Measurements from ENCODE around the gene TMEM120B.
"Not testable (repeated sequence)": the region's sequence is repeated elsewhere in the genome, so short reads cannot be mapped to it uniquely, and the experiment has no call there.

TMEM120B gene

DNA sequence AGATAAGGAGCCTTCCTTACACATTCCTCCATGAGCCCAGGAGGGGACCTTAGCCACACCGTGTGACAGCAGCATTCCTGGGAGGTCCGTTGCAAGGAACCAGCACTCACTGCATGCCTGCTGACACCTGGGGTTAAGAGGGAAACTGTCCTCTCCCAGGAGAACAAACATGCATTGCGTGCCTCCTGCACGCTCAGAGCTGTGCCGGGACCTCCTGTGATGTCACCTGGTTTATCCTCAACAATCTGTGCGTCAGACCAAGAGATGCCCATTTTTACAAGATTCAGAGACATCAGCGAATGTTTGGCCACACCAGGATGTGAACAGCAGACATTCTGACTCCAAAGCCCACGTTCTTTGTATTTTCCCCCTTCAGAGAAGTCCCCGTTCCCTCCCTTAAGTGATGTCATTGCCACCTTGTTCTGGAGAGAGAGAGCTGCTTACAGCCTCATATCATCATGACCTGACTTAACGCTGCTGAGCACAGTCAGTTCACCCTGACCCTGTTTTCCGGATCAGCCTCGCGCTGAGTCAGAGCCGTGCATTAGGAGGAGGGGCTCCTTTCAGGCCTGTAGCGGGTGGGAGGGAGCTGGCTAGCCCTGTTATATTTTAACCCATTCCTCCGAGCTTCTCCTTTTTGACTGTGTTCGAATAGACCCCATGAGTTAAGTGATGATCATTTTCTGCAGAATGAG lies 36.2 kb downstream of the TMEM120B start:
- DNase-seq: peak; percentile 44

DNA sequence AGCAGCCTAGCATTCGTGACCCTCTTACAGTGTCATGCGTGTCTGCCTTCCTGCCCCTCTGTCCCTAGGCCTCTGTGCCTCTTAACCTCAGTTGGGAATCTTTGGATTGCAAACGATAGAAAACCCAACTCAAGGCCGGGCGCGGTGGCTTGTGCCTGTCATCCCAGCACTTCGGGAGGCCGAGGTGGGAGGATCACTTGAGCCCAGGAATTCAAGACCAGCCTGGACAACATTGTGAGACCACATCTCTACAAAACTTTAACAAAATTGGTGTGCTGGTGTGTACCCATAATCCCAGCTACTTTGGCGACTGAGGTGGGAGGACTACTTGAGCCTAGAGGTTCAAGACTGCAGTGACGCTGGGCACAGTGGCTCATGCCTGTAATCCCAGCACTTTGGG lies 36.7 kb downstream of the TMEM120B start:
- no peak for DNase-seq

DNA sequence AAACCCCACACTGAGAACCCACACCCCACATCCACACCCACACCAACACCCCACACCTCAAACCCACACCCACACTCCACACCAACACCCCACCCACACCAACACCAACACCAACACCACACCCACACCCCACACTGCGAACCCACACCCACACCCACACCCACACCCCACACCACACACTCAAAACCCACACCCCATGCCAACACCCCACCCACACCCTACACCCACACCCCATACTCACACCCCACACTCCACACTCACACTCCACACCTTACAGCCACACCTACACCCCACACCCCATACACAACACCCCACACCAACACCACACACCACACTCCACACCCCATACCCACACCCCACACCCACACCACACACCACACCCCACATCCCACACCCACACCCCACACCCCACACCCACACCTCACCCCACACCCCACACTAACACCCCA lies 38.0 kb downstream of the TMEM120B start:
- DNase-seq: no peak

DNA sequence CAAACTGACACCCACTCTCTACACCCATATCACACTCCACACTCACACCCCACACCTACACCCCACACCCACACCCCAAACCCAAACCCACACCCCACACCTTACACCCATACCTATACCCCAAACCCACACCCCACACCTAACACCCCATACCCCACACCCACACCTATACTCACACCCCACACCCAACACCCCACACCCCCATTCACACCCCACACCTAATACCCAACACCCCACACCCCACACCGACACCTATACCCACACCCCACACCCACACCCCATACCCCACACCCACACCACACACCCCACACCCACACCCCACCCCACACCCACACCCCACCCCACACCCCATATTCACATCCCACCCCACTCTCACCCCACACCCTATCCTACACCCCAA lies 38.5 kb downstream of the TMEM120B start:
- DNase-seq: no peak

DNA sequence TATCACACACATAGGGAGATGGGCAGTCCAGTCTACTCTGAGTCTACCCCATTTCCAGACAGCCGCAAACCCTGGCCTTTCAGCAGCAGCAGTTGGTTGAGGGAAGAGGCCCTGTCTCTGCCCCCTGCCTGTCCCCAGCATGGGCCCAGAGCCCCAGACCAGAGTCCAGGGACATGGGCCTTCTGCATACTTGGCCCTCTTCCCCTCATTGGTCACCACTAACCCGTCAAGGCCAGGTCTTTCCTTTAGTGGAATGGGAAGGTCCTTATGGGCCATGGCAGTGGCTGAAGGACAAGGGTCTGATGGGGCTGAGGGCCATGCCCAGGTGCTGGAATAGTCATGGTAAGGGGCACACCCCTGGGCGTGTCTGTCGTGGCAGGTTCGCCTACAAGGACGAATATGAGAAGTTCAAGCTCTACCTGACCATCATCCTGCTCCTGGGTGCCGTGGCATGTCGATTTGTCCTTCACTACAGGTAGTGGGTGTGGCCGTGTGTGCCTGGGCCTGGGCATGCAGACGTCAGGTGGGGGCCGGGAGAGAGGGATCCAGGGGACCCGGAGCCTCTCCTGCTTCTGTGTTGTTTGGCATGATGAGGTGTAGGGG lies 39.3 kb downstream of the TMEM120B start:
- no peak for DNase-seq

DNA sequence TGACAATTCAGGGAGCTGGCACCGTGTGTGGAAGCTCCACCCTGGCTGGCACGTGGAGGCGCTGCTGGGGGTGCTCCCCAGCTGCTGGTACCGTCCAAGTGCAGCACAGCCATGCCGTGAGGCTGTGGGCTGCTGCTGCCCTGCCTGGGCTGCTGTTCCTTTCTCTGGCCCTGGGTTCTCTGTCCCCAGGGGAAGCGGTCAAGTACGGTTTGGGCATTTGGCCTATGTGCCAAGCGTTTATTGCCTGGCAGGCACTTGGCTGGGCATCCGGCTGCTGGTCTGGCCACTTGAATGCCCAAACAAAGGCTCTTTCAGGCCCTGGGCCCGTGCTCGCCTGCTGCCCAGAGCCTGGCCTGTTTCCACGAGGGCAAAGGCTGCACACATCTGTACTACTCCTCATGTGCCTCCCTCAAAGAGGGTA lies 41.3 kb downstream of the TMEM120B start:
- no peak for DNase-seq

DNA sequence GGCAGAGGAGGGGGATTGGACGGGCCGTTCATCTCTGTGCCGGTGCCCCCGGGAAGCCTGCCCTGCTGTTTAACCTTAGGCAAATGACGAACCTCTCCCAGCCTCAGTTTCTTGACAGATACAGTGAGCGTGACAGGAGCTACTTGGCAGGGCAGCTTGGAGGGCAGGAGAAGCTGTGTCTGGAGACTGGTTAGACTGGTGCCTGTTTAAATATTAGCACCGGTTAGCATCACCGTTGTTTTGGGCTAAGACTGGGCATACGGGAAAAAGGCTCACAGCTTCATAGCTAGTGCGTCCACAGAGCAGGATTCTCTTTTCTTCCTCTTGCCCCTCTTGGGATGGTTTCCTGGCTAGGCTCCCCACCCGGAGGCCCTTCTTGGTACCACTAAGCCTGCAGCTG lies 42.3 kb downstream of the TMEM120B start:
- DNase-seq: no peak

DNA sequence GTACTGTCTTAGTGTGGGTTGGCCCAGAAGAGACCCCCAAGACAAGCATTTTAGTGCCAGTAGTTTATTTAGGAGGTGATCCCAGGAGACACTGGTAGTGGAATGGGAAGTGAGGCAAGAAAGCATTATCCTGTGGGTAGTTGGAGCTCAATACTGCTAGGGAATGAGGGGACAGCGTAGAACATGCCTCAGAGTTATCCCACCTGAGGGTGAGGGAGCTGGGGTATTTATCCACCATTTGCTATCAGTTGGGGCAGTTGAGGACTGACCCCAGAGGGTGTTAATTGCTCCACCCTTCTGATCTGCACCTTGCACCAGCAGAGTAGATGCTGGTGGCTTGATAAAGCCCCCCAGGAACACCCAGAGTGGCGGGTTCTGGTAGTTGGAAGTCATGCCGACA lies 43.0 kb downstream of the TMEM120B start:
- no peak for DNase-seq

DNA sequence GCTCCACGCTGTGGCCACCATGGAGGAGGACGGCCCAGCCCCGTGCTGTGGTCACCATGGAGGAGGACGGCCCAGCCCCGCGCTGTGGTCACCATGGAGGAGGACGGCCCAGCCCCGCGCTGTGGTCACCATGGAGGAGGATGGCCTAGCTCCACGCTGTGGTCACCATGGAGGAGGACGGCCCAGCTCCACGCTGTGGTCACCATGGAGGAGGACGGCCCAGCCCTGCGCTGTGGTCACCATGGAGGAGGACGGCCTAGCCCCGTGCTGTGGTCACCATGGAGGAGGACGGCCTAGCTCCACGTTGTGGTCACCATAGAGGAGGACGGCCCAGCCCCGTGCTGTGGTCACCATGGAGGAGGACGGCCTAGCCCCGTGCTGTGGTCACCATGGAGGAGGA lies 46.0 kb downstream of the TMEM120B start:
- DNase-seq: not testable (repeated sequence)

DNA sequence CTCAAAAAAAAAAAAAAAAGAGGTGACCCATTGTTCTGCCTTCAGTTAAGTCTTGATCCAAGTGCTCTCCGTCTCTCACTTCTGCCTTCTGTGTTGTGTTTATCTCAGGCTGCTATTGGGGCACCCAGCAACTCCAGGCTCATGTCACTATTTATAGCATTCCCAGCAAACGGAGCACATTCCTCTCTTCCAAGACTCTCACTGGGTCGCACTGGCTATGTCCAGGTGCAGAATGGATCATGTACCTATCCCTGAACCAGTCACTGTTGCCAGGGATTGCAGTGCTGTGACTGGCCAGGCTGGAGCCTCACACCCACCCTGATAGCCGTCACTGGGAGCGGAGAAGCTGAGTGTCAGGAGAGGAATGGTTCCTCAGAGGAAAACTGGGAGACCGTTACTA lies 49.7 kb downstream of the TMEM120B start:
- no peak for DNase-seq

DNA sequence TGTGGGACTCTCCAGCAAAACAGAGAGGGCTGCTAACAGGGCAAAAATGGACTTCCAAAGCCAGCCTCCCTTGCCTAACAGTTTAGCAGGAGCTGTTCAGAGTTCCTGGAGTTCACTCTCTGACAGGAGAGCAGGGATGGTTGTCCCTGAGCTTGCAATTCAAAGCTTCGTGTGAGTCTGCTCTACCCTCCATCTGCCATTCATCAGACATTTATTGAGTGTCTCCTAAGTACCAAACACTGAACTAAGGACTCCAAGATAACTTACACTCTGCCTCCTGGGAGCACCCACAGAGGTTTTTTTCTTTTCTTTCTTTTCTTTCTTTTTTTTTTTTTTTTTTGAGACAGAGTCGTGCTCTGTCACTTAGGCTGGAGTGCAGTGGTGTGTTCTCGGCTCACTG lies 52.3 kb downstream of the TMEM120B start:
- no peak for DNase-seq

DNA sequence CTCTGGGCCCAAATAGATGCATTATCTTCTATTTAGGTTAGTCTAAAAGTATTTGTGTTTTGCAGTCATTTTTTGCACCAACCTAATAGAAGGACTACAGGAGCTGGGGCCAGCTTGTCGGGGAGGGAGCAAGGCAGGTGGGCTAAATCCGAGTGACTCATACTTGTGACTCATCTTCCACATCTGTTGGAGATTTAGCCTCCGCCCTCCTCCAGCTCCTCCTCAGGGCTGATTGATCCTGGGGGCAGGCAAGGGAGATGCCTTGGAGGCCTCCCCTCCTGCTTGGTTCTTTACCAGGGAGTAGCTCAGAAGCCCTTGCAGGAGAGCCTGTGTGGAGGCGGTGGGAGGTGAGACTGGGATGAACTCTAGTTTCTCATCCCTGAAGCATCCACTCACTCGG lies 53.0 kb downstream of the TMEM120B start:
- DNase-seq: no peak

DNA sequence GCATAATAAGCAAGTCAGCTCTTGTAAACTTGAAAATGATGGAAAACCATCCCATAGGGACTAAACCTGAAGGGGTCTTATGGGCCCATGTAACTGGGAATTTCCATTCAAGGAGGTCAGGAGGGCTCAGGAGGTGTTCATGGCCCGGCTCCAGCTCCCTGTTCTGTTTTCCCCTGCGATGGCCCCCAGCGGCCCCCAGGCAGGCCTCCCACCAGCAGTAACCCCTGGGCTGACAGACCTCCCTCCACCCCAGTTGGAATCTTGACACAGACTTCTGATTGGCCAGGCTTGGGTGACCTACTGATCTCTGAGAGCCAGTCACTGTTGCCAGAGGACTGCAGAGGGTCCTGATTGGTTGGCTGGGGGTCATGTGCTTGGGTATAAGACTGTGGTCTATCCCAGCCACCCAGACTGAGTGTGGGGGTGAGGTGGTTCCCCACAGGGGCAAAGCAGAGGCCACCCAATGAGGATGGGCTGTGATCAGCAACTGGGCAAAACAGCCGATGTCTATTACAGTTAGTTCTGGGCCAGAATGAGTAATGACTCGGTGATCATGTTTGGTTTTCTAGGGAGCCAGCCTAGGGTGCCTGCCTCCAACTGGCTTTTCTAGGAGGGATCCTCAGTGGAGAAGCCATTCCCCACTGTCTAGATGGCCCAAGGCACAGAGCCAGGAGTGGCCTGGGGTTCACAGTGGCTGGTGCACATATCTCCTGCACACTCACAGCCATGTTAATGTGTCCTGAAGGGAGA lies 53.9 kb downstream of the TMEM120B start:
- no peak for DNase-seq

DNA sequence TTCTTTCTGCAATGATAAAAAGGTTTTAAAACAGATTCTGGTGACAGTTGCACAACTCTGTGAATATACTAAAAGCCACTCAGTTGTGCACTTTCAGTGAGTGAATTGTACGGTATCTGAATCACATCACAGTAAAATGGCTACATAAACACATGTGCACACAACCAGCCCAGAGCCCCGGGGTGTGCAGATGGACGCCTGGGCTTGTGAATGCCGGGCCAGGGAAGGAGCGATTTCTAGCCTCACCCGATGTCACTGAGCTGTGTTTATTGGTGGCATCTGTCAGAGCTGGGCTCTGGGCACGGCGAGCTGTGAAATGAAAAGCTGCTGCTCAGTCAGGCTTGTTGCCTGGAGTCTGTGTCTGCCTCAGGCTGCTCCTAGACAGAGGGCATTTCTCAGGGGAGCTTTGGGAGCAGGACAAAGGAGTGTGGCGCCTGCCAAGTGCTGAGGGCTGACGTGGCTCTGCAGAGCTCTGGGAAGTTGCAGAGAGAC lies 55.0 kb downstream of the TMEM120B start:
- no peak for DNase-seq

DNA sequence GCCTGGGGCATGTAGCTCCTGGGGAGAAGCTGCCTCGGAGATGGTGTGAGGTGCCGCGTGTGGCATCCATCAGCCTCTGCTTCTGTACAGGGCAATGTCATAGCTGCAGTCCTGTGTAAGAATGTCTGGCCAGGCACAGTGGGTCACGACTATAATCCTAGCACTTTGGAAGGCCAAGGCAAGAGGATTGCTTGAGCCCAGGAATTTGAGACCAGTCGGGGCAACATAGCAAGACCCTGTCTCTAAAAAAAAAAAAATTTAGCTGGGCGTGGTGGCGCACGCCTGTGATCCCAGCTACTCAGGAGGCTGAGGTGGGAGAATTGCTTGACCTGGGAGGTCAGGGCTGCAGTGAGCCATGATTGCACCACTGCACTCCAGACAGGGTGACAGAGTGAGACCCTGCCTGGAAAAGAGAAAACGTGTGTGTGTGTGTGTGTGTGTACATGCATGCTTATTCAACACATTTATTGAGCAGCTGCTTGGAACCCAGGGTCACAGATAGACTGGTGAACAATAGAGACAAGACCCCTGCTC lies 56.8 kb downstream of the TMEM120B start:
- no peak for DNase-seq

DNA sequence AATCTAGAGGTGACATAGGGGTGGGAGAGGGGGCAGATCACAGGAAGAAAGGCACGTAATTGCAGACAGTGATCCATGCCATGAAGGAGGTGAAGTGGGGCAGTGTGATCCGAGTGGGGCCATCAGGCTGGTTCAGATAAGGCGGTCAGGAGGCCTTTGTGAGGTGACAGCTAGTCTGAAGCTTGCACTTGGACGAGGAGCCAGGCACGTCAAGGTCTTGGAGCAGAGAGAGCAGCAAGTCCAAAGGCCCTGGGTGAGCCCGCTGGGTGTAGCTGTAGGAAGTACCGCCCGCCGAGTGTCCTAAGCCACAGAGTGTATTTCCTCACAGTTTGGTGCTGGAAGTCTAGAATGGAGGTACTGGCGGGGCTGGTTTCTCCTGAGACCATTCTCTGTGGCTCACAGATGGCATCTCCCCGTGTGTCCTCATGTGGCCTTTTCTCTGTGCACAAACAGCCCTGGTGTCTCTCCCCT lies 57.3 kb downstream of the TMEM120B start:
- DNase-seq: no peak

DNA sequence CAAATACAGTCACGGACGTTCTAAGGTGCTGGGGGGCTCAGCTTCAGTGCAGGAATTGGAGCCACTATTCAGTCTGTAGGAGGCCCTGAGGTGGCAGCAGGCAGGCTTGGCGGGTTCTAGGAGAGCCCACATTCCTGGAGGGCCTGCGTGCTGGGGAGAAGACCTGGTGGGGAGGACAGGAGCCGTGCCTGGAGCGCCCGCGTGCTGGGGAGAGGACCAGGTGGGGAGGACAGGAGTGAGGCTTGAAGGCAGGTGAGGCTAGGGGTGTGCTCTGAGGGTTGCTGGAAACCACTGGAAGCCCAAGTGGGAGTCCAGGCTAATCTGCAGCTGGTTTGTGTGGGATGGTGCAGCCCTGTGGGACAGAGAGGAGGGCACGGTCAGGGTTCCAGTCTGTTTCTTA lies 57.8 kb downstream of the TMEM120B start:
- DNase-seq: no peak

DNA sequence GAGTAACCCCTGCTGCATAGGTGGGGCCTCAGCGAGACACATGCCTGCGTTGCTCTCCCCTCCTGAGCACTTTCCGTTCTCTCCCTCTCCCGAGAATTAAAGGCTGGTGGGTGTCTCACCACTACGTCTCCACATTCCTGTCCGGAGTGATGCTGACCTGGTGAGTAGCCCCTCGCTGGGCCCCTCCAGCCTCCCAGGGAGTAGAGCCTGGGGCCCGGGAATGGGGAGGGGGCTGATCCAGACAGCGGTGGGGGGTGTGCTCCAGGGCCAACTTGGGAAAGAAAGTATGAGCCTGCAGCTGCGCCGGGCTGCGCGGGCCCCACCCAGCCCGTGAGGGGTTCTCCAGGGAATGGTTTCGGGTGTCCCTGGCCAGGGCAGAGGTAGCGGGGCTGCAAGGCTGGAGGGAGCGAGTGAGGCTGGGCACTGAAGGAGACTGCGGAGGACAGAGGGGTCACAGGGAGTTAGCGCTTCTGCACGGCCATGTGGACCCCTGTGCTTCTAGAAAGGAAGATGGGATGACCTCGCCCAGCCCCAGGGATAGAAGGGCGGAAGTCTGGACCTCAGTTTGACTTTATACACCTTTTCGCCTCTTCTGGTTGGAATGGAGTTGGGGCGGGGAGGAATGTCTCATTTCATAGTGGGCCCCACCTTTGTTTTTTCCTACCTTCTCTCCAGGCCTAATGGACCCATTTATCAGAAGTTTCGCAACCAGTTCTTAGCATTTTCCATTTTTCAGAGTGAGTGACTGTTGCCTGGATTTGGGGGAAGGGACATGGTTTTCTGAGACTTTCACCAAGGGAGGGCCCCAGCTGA lies 58.5 kb downstream of the TMEM120B start:
- no peak for DNase-seq

DNA sequence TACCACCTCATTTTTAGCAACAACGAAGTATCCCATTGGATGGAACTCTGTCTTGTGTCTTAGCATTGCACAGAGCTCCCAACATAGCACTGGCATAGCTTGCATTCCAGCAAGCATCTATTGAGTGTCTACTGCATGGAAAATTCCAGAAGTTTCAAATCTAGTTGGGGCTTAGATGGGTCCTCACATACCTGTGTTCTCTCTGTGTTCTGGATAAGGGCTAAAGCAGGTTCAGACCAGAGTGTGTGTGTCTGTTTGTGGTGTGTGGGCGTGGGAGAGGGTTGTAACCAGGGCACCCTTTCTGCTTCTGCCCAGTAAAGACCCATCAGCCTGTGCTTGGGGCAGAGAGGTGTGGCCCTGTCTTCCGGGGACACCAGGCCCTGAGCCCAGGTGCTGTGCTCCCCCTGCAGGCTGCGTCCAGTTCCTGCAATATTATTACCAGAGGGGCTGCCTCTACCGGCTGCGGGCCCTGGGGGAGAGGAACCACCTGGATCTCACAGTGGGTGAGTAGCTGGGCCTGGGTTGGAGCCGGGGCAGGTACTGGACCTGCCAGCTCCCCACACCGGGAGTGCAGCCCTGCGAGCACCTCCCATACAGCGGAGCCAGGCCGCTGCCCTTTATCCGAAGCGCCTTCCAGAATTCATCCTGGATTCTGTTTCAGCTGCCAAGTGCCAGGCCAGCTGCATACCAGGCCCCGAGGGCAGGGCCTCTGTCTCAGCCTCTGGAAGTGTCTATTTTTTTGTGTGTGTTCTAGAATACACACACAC lies 60.6 kb downstream of the TMEM120B start:
- DNase-seq: peak; percentile 86

DNA sequence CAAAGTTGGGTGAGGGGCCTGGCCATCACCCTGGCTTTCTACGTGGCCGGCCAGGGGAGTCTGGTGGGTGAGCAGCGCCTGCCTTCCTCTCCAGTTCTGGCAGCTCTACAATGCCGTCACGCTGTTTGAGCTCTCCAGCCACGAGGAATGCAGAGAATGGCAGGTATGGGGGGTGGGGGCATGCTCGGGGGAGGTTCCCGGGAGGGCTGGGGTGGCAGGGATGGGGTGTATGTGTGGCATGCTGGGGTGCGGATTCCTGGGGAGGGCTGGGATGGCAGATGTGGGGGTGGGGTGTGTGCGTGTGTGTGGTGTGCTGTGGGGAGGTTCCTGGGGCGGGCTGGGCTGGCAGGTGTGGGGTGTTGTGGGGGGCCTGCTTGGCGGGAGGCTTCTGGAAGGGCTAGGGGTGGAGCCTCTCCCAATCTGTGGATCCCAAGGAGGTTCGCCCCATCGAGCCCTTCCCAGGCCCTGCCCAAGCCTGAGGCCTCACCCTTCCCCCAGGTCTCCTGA lies 62.5 kb downstream of the TMEM120B start:
- no peak for DNase-seq

DNA sequence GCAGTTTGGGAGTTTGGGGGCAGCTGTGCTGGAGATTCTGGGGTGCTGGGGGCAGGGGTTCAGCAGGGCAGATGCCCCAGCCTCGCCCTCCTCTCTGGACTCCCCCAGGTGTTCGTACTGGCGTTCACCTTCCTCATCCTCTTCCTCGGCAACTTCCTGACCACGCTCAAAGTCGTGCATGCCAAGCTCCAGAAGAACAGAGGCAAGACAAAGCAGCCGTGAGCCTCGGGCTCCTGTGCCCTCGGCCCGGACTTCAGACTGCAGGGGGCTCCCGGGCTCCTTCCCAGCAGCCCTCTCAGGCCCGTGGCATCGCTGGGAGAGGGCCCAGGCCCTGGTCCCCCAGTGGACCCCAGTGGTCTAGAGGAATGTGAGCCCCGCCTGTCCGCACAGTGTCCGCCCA lies 62.9 kb downstream of the TMEM120B start:
- DNase-seq: no peak
